GM21423 (cell line): Measurements from ENCODE around the gene OAT.
"Not testable (repeated sequence)": the region's sequence is repeated elsewhere in the genome, so short reads cannot be mapped to it uniquely, and the experiment has no call there.

Experiments
- ATAC-seq: cut with Tn5 transposase; IDR thresholded peaks from one replicate; pipeline ENCODE4 v1.9.1; 2021; ENCODE audit warnings: mild to moderate bottlenecking, moderate library complexity; ENCODE audit not compliant: unreplicated experiment

The OAT gene

DNA sequence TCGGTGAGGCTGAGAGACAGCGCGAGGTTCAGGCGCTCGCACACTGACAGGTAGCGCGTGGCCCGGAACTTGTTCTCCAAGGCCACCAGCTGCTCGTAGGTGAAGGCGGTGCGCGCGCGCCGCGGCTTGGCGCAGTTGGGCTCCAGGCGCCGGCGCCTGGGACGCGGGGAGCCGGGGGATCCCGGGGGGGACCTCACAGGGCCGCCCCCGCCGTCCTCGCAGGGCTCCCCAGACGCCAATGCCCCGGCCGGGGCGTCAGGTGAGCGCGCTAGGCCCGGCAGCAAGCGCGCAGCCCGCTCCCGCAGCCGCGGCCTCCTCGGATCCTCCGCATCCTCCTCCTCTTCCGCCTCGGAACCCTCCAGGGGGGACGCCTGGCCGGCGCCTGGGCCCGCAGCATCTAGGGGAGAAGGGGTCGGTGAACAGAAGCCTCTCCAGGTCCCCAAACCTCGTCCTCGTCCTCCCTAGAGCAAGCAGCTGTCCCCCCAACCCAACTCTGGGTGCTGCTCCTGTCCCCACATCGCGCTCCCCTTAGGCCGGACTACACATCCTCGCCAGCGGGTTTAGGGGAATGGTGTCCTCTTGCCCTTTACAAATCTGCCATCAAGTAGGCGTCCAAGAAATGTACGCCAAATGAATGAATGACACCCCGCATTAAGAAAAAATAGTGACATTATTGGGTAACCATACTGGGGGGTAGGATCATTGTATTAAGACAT lies 29.2 kb upstream of the OAT start:
- no peak for ATAC-seq

DNA sequence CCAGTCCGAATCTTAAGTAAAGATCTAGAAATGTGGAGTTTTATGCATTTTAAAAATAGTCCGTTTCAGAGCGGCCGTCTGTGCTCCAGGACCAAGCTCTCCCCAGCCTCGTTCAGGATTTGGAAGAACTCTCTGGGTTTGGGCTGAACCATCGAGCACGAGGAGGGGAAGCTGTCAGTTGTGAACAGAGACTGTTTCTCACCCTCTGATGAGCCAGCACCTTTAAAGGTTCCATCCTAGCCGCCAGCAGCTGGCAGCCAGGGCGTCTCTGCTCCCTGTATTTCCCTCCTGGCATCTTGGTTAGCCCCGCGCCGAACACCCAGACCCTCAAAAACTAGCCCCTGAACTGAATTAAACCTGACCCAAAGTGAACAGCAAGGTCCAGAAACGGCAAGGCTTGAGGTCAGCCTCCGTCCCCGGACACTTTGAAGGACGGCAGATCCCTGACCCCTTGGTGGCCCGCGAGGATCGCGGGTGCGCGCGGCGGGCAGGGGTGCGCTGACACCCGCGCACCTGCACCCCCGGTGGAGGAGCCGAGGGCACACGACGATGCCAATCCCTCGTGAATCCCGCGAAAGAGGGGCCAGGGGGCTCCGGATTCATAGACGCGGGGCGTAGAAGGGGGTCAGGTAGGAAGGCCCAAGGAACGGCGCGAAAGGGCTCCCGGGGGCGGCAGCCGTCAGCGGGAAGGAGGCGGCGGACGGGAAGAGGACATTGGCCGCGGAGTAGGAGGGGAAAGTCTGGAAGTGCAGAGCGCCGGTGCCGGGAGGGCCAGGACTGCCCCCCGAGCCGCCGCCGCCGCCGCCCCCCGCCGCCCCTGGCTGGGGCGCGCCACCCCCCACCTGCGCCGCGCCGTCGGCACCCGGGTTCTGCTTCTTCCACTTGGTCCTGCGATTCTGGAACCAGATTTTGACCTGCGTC lies 28.4 kb upstream of the OAT start:
- ATAC-seq = no peak

DNA sequence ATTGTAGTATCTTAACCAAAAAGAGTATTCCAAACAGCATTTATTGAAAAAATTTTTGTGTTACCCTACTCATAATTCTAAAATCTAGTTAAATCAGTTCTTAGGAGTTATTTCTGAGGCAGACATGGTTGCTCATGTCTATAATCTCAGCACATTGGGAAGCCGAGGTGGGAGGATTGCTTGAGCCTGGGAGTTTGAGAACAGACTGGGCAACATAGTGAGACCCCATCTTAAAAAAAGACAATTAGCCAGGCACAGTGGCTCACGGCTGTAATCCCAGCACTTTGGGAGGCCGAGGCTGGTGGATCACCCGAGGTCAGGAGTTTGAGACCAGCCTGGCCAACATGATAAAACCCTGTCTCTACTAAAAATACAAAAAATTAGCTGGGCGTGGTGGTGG lies 23.0 kb upstream of the OAT start:
- ATAC-seq = not testable (repeated sequence)

DNA sequence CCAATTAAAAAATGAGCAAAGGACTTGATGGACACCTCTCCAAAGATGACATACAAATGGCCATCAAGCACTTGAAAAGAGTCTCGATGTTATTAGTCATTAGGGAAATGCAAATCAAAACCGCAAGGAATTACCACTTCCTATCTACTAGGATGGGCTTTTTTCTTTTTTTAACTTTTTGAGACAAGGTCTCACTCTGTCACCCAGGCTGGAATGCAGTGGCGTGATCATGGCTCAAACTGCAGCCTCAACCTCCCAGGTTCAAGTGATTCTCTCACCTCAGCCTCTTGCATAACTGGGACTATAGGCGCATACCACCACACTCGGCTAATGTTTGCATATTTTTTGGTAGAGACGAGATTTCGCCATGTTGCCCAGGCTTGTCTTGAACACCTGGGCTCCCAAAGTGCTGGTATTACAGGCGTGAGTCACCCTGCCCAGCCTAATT lies 17.5 kb upstream of the OAT start:
- no peak for ATAC-seq

DNA sequence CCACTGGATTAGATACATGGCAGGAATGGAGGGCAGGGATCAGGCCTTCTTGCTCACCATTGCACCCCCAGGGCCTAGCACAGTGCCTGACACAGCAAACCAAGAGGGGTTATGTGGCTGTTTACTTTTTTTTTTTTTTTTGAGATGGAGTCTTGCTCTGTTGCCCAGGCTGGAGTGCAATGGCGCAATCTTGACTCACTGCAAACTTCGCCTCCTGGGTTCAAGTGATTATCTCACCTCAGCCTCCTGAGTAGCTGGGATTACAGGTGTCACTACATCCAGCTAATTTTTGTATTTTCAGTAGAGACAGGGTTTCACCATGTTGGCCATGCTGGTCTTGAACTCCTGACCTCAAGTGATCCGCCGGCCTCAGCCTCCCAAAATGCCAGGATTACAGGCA lies 17.0 kb upstream of the OAT start:
- ATAC-seq = not testable (repeated sequence)

DNA sequence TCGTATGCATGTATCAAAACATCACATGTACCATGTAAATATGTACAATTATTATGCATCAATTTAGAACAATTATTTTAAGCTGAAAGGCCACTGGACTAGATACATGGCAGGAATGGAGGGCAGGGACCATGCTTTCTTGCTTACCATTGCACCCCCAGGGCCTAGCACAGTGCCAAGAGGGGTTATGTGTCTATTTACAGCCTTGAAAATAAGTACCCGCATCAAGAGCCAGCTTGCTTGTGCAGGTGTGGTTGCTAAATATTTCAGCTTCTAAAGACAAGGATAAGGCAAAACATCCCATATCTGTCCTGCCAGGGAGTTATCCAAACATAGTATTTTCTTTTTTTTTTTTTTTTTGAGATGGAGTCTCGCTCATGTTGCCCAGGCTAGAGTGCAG lies 14.7 kb upstream of the OAT start:
- no peak for ATAC-seq

DNA sequence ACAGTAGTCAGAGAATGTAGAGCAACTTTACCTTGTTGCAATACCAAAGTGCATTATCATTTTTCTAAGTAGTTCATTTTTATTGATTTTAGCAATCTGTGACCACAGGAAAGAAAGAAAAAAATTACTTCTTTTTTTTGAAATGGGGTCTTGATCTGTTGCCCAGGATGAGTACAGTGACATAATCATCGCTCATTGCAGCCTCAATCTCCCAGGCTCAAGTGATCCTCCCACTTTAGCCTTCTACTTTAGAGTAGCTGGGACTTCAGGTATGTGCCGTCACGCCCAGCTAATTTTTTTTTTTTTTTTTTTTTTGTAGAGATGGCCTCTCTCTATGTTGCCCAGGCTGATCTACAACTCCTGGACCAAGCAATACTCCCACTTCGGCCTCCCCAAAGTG lies 11.4 kb upstream of the OAT start:
- ATAC-seq = no peak

DNA sequence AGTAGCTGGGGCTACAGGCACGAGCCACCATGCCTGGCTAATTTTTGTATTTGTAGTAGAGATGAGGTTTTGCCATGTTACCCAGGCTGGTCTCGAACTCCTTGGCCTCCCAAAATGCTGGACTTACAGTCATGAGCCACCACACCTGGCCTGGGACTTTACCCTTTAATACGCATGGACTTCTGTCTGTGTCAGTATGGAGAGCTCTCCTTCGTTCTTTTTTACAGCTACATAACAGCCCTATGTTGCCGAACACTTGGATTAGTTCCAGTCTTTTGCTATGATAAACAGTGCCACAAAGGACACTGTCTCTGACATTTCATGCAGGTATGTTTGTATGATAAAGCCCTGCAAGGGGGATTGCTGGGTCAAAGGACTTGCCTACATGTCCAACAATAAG lies 10.9 kb upstream of the OAT start:
- ATAC-seq = no peak

DNA sequence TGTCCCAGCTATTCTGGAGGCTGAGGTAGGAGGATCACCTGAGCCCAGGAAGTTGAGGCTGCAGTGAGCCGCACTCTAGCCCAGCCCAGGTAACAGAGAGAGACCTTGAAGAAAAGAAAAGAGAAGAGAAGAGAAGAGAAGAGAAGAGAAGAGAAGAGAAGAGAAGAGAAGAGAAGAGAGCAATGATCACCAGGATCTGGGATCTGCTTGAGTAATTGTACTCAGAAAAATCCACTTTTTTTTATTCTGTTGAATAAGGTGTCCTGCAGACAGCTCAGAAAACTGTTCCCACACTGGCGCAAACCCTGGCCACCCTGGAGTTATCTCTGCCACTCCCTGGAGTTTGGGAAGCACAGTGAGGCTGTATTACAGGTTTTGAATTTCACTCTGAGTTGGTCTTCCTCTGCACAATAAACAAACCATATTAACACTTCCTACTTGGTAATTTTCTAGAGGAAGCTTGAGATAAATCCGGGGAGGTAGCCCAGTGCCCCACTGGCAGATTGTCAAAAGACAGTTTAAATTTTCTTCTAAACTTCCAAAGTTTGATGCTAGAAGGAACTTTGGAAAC lies 9.6 kb upstream of the OAT start:
- no peak for ATAC-seq

DNA sequence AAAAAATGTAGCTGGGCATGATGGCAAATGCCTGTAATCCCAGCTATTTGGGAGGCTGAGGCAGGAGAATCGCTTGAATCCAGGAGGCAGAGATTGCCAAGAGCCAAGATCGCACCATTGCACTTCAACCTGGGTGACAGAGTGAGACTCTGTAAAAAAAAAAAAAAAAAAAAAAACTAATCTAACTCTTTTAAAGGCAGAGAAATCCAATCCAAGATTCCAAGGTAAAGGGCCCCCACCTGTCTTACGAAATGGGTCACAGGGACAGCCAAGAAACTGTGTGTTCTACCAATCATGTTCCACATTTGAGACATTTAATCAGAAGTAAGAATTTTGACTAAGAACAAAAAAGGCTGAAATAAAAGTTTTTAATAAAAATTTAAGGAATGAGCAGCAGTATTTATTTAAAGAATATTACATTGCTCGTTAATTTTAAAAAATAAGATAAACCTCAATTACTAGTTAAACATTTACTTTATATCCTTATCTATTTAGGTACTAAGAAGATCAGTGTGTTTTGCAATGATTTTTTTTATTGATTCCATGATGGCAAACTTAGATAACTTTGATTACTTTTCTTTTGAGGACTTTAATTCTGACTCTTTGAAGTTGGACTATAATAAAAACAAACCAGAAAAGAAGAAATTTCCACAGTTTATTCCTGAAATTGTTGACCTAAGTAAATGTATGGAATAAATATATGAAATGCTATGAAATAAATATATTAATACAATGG lies 6.7 kb upstream of the OAT start:
- no peak for ATAC-seq

DNA sequence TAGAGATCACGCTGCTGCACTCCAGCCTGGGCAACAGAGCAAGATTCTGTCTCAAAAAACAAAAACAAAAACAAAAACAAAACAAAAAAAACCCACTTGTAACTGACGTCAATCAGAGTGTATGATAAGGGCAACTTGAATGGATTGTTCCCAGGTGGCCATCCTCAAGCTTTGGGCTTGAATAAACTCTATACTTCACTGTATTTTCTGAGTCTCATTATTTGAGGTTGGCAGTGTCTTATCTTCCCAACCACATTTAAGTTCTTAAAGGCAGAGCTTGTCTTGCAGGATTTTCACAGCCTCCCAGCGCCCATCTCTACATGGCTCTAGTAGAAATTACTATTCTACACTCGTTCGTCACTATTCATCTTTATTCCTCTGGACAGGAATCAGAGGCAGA lies 5.1 kb upstream of the OAT start:
- ATAC-seq = no peak

DNA sequence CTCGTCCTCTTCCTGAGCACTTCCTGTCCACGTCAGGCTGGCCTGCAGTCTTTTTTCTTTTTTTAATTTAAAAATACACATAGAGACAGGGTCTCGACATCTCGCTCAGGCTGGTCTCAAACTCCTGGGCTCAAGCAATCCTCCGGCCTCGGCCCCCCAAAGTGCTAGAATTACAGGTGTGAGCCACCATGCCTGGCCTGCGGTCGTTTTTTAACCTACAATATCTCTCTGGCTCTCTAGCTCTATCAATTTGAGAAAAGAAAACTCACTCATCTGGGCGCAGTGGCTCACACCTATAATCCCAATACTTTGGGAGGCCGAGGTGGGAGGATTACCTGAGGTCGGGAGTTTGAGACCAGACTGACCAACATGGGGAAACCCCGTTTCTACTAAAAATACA lies 4.0 kb upstream of the OAT start:
- ATAC-seq = no peak

DNA sequence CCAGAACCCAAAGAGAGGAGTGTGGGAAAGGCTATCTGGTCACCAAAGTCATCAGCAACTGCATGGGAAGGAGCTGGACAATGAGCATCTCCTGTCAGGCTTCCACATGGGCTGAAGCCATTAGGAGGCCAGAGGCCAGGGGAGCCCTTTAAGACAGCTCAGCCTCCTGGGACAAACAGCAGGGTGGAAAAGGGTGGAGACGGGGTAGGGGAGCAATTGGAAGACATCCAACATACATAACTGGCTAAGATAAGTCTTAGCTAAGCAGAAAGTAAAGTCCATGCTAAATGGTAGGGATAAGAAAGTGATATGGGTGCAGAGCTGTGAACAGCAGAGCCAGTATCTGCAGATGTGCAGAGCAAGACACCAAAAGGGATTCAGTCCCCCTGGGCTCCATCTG lies 1.5 kb upstream of the OAT start:
- no peak for ATAC-seq

DNA sequence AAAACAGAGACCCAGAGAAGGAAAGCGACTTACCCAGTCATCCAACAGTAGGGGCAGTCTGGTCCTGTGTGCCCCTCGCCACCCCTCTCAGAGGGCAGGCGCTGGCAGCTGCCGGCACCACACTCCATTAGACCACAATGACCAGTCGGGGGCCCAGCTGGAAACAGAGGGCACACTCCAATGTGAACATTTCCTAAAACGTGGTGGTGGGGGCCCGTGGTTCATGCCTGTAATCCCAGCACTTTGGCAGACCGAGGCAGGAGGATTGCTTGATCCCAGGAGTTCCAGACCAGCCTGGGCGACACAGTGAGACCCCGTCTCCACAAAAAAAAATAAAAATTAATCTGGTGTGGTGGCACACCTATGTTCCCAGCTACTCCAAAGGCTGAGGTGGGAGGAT lies 912 bp upstream of the OAT start:
- no peak for ATAC-seq

DNA sequence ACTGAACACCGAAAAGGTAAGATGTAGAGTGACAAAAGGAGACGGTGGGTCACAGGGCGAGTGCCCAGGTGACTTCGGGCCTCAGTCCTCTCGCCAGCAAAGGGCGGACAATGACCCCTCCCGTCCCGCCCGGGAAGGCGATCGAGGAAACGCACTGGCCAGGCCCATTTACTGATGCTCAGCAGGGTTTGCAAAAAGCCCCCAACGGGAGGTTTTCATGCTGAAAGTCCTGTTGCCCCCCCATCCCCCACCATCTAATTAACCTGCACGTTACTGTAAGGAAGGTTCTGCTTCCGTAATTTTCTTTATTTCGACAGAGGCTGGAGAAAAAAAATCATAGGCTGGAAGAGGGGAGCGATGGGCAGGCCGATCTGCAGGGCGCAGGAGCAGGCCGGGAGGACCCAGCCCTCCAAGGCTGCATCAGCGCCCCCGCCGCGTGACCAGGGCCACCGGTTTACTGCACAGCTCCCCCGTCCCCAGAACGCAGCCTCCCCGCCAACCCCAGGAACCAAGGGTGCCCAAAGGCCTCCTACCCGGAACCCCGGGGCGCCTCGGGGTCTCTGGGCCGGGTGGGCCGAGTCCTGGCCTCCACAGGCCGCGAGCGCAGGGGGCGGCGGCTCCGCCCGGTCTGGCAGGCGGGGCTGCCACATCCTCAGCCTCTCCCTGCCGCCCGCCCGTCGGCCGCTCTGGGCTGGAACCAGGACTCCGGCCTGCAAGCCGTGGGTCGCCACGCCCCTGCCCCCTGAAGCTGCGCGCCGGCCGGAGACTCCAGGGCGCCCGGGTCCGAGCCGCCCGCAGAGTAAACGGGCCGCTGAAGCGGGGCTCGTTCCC lies 613 bp downstream of the OAT start:
- peak; percentile 22 for ATAC-seq

DNA sequence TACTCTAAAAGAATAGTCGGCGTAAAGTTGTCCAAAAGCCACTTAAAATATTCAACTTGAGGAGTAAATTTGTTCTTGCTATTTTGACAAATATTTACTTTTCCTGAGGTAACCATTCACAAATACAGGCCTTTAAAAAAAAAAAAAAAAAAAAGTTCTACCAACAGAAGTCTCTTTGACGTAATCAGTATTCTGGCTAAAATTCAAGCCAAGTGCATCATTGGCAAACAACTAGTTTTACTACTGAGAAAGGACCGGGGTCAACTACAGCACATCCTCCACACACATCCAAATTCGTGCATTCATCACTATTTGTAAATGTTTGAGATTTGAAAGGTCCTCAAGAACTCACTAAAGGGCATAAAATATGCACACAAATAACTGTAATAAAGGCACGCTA lies 2.0 kb downstream of the OAT start:
- ATAC-seq = no peak

DNA sequence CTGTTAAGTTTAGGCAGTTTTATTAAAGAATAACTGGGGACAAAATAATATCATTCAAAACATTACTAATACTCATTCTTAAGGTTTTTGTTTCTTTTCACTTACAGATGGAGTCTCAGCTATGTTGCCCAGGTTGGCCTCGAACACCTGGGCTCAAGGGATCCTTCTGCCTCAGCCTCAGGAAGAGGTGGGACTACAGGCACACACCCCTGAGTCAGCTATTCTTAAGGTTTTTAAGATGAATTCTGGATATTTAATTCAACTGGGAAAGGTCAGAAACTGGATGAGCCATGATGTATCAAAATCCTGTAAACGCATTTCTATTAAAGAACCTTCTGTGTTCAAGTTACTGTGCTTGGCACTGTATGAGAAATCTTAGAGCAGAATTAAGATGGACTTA lies 3.5 kb downstream of the OAT start:
- no peak for ATAC-seq

DNA sequence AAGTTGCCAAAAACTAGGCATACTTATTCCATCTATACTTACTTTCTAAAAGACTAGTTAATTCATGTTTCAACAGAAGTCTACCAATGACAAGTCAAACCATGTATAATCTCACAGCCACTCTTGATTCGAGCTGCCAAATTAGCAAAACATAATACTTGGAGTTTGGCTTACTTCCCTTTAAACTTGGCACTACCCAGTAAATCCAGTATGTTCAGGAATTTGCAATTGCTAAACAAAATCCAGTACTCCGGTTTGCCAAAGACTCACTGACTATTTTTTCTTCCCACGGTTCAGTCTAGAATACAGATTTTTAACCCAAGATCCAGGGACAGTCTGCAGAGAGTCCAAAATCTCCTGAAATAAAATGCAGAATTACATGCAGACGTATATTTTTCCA lies 4.6 kb downstream of the OAT start:
- no peak for ATAC-seq

DNA sequence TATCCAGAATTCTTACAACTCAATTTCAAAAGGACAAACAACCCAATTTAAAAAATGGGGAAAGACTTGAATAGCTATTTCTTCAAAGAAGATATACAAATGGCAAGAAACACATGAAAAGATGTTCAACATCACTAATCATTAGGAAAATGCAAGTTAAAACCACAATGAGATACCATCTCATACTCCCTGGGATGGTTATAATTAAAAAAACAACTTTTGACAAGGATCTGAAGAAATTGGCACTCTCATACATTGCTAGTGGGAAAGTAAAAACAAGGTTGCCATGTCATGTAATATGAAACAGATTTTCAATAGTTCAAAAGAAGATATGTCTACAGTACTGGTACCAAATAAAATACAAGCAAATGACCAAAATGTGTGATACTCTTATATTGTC lies 9.0 kb downstream of the OAT start:
- ATAC-seq = no peak

DNA sequence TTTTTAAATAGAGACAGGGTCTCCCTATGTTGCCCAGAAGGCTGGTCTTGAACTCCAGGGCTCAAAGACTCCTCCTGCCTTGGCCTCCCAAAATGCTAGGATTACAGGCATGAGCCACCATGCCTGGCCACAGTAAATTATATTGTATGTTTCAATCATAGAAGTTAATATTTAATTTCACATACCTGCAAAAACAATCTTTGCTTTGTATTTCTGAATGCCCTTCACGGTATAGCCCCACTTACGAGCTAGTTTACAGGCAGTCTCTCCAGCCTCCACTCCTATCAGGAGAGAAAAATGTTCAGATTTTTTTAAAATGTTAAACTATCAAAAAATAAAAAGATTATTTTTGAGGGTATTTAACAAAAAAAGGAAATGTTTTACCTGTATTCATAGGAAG lies 10.4 kb downstream of the OAT start:
- ATAC-seq = no peak
